GM12801 (cell line): ENCODE results near the gene SRP54.

Source experiments
- CTCF ChIP-seq: IDR thresholded peaks from one replicate; pipeline ENCODE4 v1.5.1; 2011; ENCODE audit warnings: control low read depth; ENCODE audit not compliant: insufficient read length; ENCODE audit errors: extremely low read depth

SRP54 gene

GRCh38 chr14:35051796-35052195 lies 69.0 kb downstream of the SRP54 start:
- TF ChIP-seq CTCF: no peak

GRCh38 chr14:35052637-35053036 lies 69.8 kb downstream of the SRP54 start:
- TF ChIP-seq CTCF: no peak

GRCh38 chr14:35068238-35069012 lies 85.6 kb downstream of the SRP54 start:
- no peak for TF ChIP-seq CTCF

- no peak for TF ChIP-seq CTCF
Measured at GRCh38 chr14:35072226-35072625, 89.4 kb downstream of the SRP54 start.

GRCh38 chr14:35073486-35073885 lies 90.7 kb downstream of the SRP54 start:
- TF ChIP-seq CTCF: no peak

- TF ChIP-seq CTCF: no peak
Measured at GRCh38 chr14:35078082-35078481, 95.3 kb downstream of the SRP54 start.
